Loucy (cell line): ENCODE measurements around the gene ENPEP.
"Not testable (repeated sequence)": the region's sequence is repeated elsewhere in the genome, so short reads cannot be mapped to it uniquely, and the experiment has no call there.

Experiments
- H2AFZ ChIP-seq: fragments of 200-600 bp; sonication (generic); 2 replicates; pipeline ENCODE4 v1.6.0; 2016; ENCODE audit warnings: antibody characterized with exemption, mild to moderate bottlenecking, low read length, moderate library complexity
- H3F3A ChIP-seq: fragments of 200-600 bp; 2 replicates; pipeline ENCODE4 v1.6.0; 2016; ENCODE audit warnings: antibody characterized with exemption, low read depth, mild to moderate bottlenecking
- H3K27me3 ChIP-seq: fragments of 200-600 bp; sonication (generic); 2 replicates; pipeline ENCODE4 v1.6.1; 2014; ENCODE audit warnings: low read length, mild to moderate bottlenecking; ENCODE audit not compliant: insufficient read depth, poor library complexity, severe bottlenecking
- H3K36me3 ChIP-seq: fragments of 200-600 bp; sonication (generic); 2 replicates; pipeline ENCODE4 v1.6.1; 2016; ENCODE audit warnings: low read length; ENCODE audit not compliant: insufficient read depth
- H3K4me1 ChIP-seq: fragments of 200-600 bp; sonication (generic); 2 replicates; pipeline ENCODE4 v1.5.1; 2014; ENCODE audit warnings: low read length, mild to moderate bottlenecking; ENCODE audit not compliant: insufficient read depth, poor library complexity, severe bottlenecking
- H3K4me2 ChIP-seq: fragments of 200-600 bp; sonication (generic); 2 replicates; pipeline ENCODE4 v1.6.0; 2014; ENCODE audit warnings: antibody characterized with exemption, low read length, low read depth, mild to moderate bottlenecking; ENCODE audit not compliant: poor library complexity, severe bottlenecking
- H3K4me3 ChIP-seq: fragments of 200-600 bp; sonication (generic); 2 replicates; pipeline ENCODE4 v1.5.1; 2014; ENCODE audit warnings: low read length, mild to moderate bottlenecking, mixed read lengths; ENCODE audit not compliant: poor library complexity, severe bottlenecking
- H3K79me2 ChIP-seq: fragments of 200-600 bp; sonication (generic); 2 replicates; pipeline ENCODE4 v1.6.1; 2014; ENCODE audit warnings: low read length; ENCODE audit not compliant: insufficient read depth
- H3K9ac ChIP-seq: fragments of 200-600 bp; sonication (generic); 2 replicates; pipeline ENCODE4 v1.6.0; 2014; ENCODE audit warnings: mild to moderate bottlenecking, low read depth, low read length, moderate library complexity; ENCODE audit not compliant: poor library complexity, severe bottlenecking
- H3K9me2 ChIP-seq: fragments of 200-600 bp; sonication (generic); replicated peaks from 2 replicates; pipeline ENCODE4 v1.6.1; 2016; ENCODE audit warnings: low read depth, low read length, mixed read lengths
- H3K9me3 ChIP-seq: fragments of 200-600 bp; sonication (generic); 2 replicates; pipeline ENCODE4 v1.6.1; 2014; ENCODE audit warnings: mild to moderate bottlenecking, antibody characterized with exemption, low read length, low read depth; ENCODE audit not compliant: insufficient read depth
- H4K20me1 ChIP-seq: fragments of 200-600 bp; sonication (generic); 2 replicates; pipeline ENCODE4 v1.6.0; 2014; ENCODE audit warnings: antibody characterized with exemption, low read length, mild to moderate bottlenecking; ENCODE audit not compliant: insufficient read depth, poor library complexity, severe bottlenecking
- CTCF ChIP-seq: fragments of 200-600 bp; sonication (generic); conservative IDR thresholded peaks from 2 replicates; pipeline ENCODE4 v1.5.1; 2014; ENCODE audit warnings: mild to moderate bottlenecking, antibody characterized with exemption, low read length
- EZH2phosphoT487 ChIP-seq: fragments of 200-600 bp; IDR thresholded peaks from 2 replicates; pipeline ENCODE4 v1.6.1; 2018; ENCODE audit warnings: antibody characterized with exemption, mild to moderate bottlenecking, moderate library complexity, borderline replicate concordance

ENPEP gene

GRCh38 chr4:110484767-110485166 lies 8.8 kb downstream of the ENPEP start:
- Histone ChIP-seq H3K9me2 (no peaks in the 10 kb centered on the region), H3K4me1 (peaks cover 9% of the 10 kb centered on the region), H3K79me2 (no peaks in the 10 kb centered on the region), H3K9ac (no peak overlapping the region), H2AFZ (no peak overlapping the region), H3K4me2 (no peak overlapping the region), H3F3A (no peaks in the 10 kb centered on the region), H3K36me3 (no peaks in the 10 kb centered on the region), H3K9me3 (no peaks in the 10 kb centered on the region), H4K20me1 (no peaks in the 10 kb centered on the region), H3K27me3 (no peaks in the 10 kb centered on the region), H3K4me3 (no peak overlapping the region)
- TF ChIP-seq EZH2phosphoT487 (no peak), CTCF (no peak)

GRCh38 chr4:110485452-110485851 lies 9.5 kb downstream of the ENPEP start:
- Histone ChIP-seq H3K27me3 (no peaks in the 10 kb centered on the region), H3K9me2 (no peaks in the 10 kb centered on the region), H3K9me3 (no peaks in the 10 kb centered on the region), H3K9ac (no peak overlapping the region), H3K4me1 (peaks cover 9% of the 10 kb centered on the region), H3F3A (no peaks in the 10 kb centered on the region), H2AFZ (no peak overlapping the region), H3K79me2 (no peaks in the 10 kb centered on the region), H4K20me1 (no peaks in the 10 kb centered on the region), H3K36me3 (no peaks in the 10 kb centered on the region), H3K4me2 (no peak overlapping the region), H3K4me3 (no peak overlapping the region)
- no peak for TF ChIP-seq EZH2phosphoT487
- TF ChIP-seq CTCF = no peak

GRCh38 chr4:110486256-110486655 lies 10.3 kb downstream of the ENPEP start:
- no peaks in the 10 kb centered on the region for H3K9me3 ChIP-seq
- H3K4me3 ChIP-seq = no peak overlapping the region
- H3K27me3 ChIP-seq = no peaks in the 10 kb centered on the region
- no peaks in the 10 kb centered on the region for H3K9me2 ChIP-seq
- H3K4me1 ChIP-seq = peaks cover 9% of the 10 kb centered on the region
- H3F3A ChIP-seq = no peaks in the 10 kb centered on the region
- H2AFZ ChIP-seq = no peak overlapping the region
- no peak overlapping the region for H3K9ac ChIP-seq
- H3K79me2 ChIP-seq = no peaks in the 10 kb centered on the region
- H4K20me1 ChIP-seq = no peaks in the 10 kb centered on the region
- TF ChIP-seq CTCF (no peak), EZH2phosphoT487 (no peak)
- H3K4me2 ChIP-seq = no peak overlapping the region
- H3K36me3 ChIP-seq = no peaks in the 10 kb centered on the region

GRCh38 chr4:110486850-110487249 lies 10.9 kb downstream of the ENPEP start:
- H3K4me3 ChIP-seq, H3K79me2 ChIP-seq, H3F3A ChIP-seq: not testable (repeated sequence)

More at GRCh38 chr4:110486850-110487249, 10.9 kb downstream of the ENPEP start:
- H3K9me2 ChIP-seq, H3K9me3 ChIP-seq, H3K27me3 ChIP-seq, H3K36me3 ChIP-seq, H3K4me2 ChIP-seq, H2AFZ ChIP-seq, H4K20me1 ChIP-seq, H3K4me1 ChIP-seq, H3K9ac ChIP-seq: not testable (repeated sequence)
